Measurements from ENCODE around the gene XIRP2. TPM values are rescaled to one million over a fixed set of nuclear protein-coding genes. Genes with fewer than 3 reads are reported as not detected.

The XIRP2 gene
- total RNA-seq, 1 experiment from 2014 or later: not detected

- intact Hi-C loops (cut with micrococcal nuclease): no loop called here
- H3K36me3 ChIP-seq (ENCODE audit: control insufficient read depth in 1 of 2, insufficient read depth in 2 of 2, low read length in 2 of 2): no peaks in the 10 kb centered on the region
- H3K27ac ChIP-seq (ENCODE audit: low read depth, low read length): no peak overlapping the region
- no peak for TF ChIP-seq MAX (IDR thresholded peaks at IDR 0.05)
- ChIA-PET RAD21 (ENCODE audit: low non-redundant PET in 1 of 2, low total read pairs in 2 of 2, uncharacterized antibody in 2 of 2, unreplicated experiment in 2 of 2) (no interaction called here), CTCF (no interaction called here), POLR2A (no interaction called here)
- H3K27me3 ChIP-seq (ENCODE audit: insufficient read depth, low read length): no peaks in the 10 kb centered on the region; the same call in 1 of the 2 replicates
- DNase-seq (ENCODE audit: low read depth, low spot score) (no peak), ATAC-seq (no peak)
- H3K9ac ChIP-seq (ENCODE audit: low read length): no peak overlapping the region
- H3K79me2 ChIP-seq (ENCODE audit: insufficient read depth, low read length): no peaks in the 10 kb centered on the region
- H3K4me3 ChIP-seq (replicated peaks in 1 of 2; ENCODE audit: low read depth in 1 of 2, low read length in 2 of 2): no peak overlapping the region
- H3K9me2 ChIP-seq (ENCODE audit: insufficient read depth): no peaks in the 10 kb centered on the region
- H3K9me3 ChIP-seq (ENCODE audit: control insufficient read depth in 1 of 2, insufficient read depth in 1 of 2, low read depth in 1 of 2, low read length in 2 of 2): no peaks in the 10 kb centered on the region
- H2AFZ ChIP-seq (ENCODE audit: low read depth, low read length, poor library complexity, severe bottlenecking): no peak overlapping the region
- H4K20me1 ChIP-seq (ENCODE audit: insufficient read depth): no peaks in the 10 kb centered on the region
- no peak overlapping the region for H3K4me2 ChIP-seq (ENCODE audit: low read length)
- H3K4me1 ChIP-seq (ENCODE audit: control insufficient read depth in 1 of 2, insufficient read depth in 2 of 2, low read length in 2 of 2): no peaks in the 10 kb centered on the region
- no TSS peak for BruUV-seq (replicated peaks)
Observed at GRCh38 chr2:167237478-167237877, 349.2 kb downstream of the XIRP2 start.

GRCh38 chr2:167240671-167241070, 352.4 kb downstream of the XIRP2 start:
- no TSS peak for BruUV-seq (replicated peaks)

More at GRCh38 chr2:167240671-167241070, 352.4 kb downstream of the XIRP2 start:
- no peaks in the 10 kb centered on the region for H3K27me3 ChIP-seq (ENCODE audit: insufficient read depth, low read length)
- DNase-seq (ENCODE audit: low read depth, low spot score) (no peak), ATAC-seq (no peak)
- CTCF ChIA-PET: interaction anchor here (0.6 kb wide), 1 partner anchor 702 kb away, joined by 3 read pairs; no protein-coding TSS in a partner anchor
- H3K36me3 ChIP-seq (ENCODE audit: control insufficient read depth in 1 of 2, insufficient read depth in 2 of 2, low read length in 2 of 2): no peaks in the 10 kb centered on the region
- no peak overlapping the region for H3K4me3 ChIP-seq (replicated peaks in 1 of 2; ENCODE audit: low read depth in 1 of 2, low read length in 2 of 2)
- H3K9me2 ChIP-seq (ENCODE audit: insufficient read depth): no peaks in the 10 kb centered on the region
- H3K4me2 ChIP-seq (ENCODE audit: low read length): no peak overlapping the region
- H4K20me1 ChIP-seq (ENCODE audit: insufficient read depth): no peaks in the 10 kb centered on the region
- intact Hi-C loops (cut with micrococcal nuclease): no loop called here
- H3K79me2 ChIP-seq (ENCODE audit: insufficient read depth, low read length): no peaks in the 10 kb centered on the region
- H3K9ac ChIP-seq (ENCODE audit: low read length): no peak overlapping the region
- H3K4me1 ChIP-seq (ENCODE audit: control insufficient read depth in 1 of 2, insufficient read depth in 2 of 2, low read length in 2 of 2): no peaks in the 10 kb centered on the region
- POLR2A ChIA-PET: no interaction called here
- no peak for TF ChIP-seq EZH2phosphoT487 (IDR thresholded peaks at IDR 0.05; ENCODE audit: borderline replicate concordance)
- no peak for TF ChIP-seq TCF7L2 (IDR thresholded peaks at IDR 0.05; ENCODE audit: borderline replicate concordance, extremely low read depth, insufficient read depth, insufficient read length)
- no peak for TF ChIP-seq ZBTB33 (IDR thresholded peaks at IDR 0.05; ENCODE audit: extremely low read depth, insufficient replicate concordance, low read length)
- RAD21 ChIA-PET (ENCODE audit: low non-redundant PET in 1 of 2, low total read pairs in 2 of 2, uncharacterized antibody in 2 of 2, unreplicated experiment in 2 of 2): no interaction called here
- no peaks in the 10 kb centered on the region for H3K9me3 ChIP-seq (ENCODE audit: control insufficient read depth in 1 of 2, insufficient read depth in 1 of 2, low read depth in 1 of 2, low read length in 2 of 2)
- no peak overlapping the region for H3K27ac ChIP-seq (ENCODE audit: low read depth, low read length)
- H2AFZ ChIP-seq (ENCODE audit: low read depth, low read length, poor library complexity, severe bottlenecking): no peak overlapping the region
